Type B pancreatic cell (in vitro differentiated cells): ENCODE data around the gene SDC1. TPM values are rescaled to one million over a fixed set of nuclear protein-coding genes. Genes with fewer than 3 reads are reported as not detected.

ENCODE experiments used
- DNase-seq: peaks from one replicate; pipeline ENCODE4 v3.0.0; 2021; ENCODE audit warnings: mixed read lengths; ENCODE audit not compliant: unreplicated experiment; ENCODE audit errors: extremely low spot score
- H3K27ac Mint-ChIP-seq: 2 replicates; pipeline ENCODE4 v1.8.0; 2021; ENCODE audit warnings: mild to moderate bottlenecking, mixed read lengths
- H3K27me3 Mint-ChIP-seq: 2 replicates; pipeline ENCODE4 v1.8.0; 2021; ENCODE audit warnings: mixed read lengths
- H3K36me3 Mint-ChIP-seq: 2 replicates; pipeline ENCODE4 v1.8.0; 2021; ENCODE audit warnings: mixed read lengths
- H3K4me1 Mint-ChIP-seq: one replicate; pipeline ENCODE4 v1.8.0; 2021; ENCODE audit warnings: mixed read lengths; ENCODE audit not compliant: unreplicated experiment
- H3K4me3 Mint-ChIP-seq: 2 replicates; pipeline ENCODE4 v1.8.0; 2021; ENCODE audit warnings: mild to moderate bottlenecking, mixed read lengths
- H3K9me3 Mint-ChIP-seq: 2 replicates; pipeline ENCODE4 v1.8.0; 2021; ENCODE audit warnings: mixed read lengths
- total RNA-seq: library from RNA; stranded (reverse); gene quantifications from 2 replicates; pipeline ENCODE4 v1.2.1, GENCODE V29; 2021; ENCODE audit warnings: low replicate concordance
- TF ChIP-seq, protein P1 (sequence below): fragments of 200-600 bp; sonication (generic); conservative IDR thresholded peaks from 2 replicates; pipeline ENCODE4 v1.5.0; 2021; ENCODE audit warnings: antibody characterized with exemption, mild to moderate bottlenecking

The SDC1 gene
- total RNA-seq, 1 donor from 2014 or later = 164 TPM

DNA sequence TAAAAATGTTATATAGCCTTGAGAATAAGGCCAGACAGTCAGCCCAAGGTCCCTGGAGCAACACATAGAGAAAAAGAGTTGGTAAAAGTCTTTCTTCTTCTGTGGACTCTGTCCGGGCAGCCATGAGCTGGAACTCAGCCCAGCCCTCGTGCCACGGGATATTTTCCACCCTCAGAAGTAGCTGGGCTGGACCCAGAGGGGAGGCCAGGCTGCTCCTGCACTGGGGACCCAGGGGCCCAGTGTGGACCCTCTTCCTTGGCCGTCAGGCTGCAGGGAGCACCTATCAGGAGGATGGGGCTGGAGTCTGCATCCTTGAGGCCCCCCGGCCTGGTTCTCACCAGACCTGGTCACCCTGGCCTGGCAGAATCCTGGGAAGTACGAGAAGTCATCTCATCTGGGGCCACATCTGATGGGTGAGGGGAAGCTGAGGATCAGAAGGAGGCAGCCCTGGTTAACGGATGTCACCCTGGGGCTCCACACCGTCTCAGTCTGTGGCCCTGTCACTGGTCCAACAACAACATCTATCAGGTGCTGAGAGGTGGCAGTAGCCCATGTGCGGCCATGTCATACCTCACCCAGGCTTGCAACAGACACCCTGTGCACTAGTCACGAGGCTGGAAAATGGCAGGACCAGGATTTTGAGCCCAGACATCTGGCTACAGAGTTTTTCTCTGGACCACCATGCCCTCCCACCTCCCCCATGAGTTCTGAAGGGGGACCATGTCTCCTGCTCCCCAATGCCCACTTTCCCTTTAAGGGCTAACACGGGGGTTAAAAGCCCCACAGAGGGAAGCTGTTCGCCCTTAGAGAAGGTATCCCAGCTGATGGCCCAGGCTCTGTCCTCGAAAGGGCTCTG is 33.0 kb downstream of the SDC1 start:
- no peaks in the 10 kb centered on the region for H3K36me3 Mint-ChIP-seq
- H3K27me3 Mint-ChIP-seq = no peaks in the 10 kb centered on the region
- TF ChIP-seq, protein P1, sequence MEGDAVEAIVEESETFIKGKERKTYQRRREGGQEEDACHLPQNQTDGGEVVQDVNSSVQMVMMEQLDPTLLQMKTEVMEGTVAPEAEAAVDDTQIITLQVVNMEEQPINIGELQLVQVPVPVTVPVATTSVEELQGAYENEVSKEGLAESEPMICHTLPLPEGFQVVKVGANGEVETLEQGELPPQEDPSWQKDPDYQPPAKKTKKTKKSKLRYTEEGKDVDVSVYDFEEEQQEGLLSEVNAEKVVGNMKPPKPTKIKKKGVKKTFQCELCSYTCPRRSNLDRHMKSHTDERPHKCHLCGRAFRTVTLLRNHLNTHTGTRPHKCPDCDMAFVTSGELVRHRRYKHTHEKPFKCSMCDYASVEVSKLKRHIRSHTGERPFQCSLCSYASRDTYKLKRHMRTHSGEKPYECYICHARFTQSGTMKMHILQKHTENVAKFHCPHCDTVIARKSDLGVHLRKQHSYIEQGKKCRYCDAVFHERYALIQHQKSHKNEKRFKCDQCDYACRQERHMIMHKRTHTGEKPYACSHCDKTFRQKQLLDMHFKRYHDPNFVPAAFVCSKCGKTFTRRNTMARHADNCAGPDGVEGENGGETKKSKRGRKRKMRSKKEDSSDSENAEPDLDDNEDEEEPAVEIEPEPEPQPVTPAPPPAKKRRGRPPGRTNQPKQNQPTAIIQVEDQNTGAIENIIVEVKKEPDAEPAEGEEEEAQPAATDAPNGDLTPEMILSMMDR = no peak
- H3K9me3 Mint-ChIP-seq = no peaks in the 10 kb centered on the region
- peaks cover 61% of the 10 kb centered on the region for H3K4me1 Mint-ChIP-seq
- H3K4me3 Mint-ChIP-seq = no peak overlapping the region
- no peak overlapping the region for H3K27ac Mint-ChIP-seq
- no peak for DNase-seq

DNA sequence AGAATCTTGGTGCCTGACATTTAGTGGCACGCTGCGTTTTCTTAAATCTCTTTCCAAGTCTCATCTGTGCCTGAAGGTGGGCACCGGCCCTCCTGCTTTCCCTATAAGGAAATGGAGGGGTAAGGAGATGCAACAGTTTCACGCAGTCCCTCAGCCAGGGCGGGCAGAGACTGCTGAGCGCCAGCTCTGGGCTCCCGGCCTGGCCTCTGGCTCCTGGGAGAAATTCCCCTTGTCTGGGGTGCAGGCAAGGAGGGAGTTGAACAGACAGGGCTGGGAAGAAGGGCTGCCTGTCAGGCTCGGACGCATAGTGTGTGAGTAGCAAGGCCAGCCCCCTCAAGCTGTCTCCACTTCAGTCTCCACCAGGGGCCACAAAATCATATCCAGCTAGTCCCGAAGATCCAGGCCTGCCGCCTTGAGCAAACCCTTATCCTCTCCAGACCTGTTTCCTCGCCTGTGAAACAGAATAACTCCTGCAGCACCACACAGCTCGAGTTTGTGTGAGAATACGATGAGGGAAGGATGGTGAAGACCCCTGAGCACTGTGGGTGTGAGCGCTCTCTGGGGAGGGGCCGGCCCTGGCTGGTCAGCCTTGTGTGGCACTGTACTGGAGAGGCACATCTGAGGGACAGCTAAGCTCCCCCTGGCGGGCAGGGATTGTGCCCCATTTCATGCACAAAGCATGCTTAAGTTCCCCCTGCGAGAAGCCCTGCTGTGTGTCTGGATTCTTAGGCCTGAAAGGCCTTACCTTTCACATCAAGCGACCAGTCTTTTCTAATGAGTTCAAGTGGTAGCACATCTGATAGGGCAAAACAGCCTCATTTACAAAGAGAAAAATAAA is 33.8 kb downstream of the SDC1 start:
- TF ChIP-seq, protein P1 = peak; percentile 54
- H3K4me1 Mint-ChIP-seq = peaks cover 62% of the 10 kb centered on the region
- no peak overlapping the region for H3K4me3 Mint-ChIP-seq
- no peaks in the 10 kb centered on the region for H3K27me3 Mint-ChIP-seq
- H3K27ac Mint-ChIP-seq = peak overlapping the region; percentile 34
- no peak for DNase-seq
- no peaks in the 10 kb centered on the region for H3K36me3 Mint-ChIP-seq
- no peaks in the 10 kb centered on the region for H3K9me3 Mint-ChIP-seq

DNA sequence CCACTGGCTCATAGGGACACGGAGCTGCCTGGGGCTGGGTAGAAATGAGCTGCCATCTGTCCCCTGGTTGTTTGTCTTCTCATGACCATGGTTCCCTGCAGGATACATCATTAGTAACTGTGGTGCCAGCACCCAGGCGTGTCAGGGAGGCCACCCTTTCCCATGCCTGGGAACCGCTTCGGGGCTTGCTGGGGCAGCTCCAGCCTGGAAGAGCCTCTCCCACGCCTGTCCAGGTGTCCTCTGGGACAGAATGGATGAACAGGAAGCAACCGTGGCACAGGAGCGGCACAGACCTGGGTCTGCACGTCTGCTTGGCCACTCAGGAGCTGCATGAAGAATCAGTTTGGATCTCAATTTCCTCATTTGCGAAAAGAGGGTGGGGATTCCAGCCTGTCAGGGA is 34.8 kb downstream of the SDC1 start:
- DNase-seq = no peak
- H3K4me3 Mint-ChIP-seq = no peak overlapping the region
- no peaks in the 10 kb centered on the region for H3K27me3 Mint-ChIP-seq
- TF ChIP-seq, protein P1 = no peak
- peak overlapping the region; percentile 34 for H3K27ac Mint-ChIP-seq
- no peaks in the 10 kb centered on the region for H3K9me3 Mint-ChIP-seq
- H3K4me1 Mint-ChIP-seq = peaks cover 55% of the 10 kb centered on the region
- H3K36me3 Mint-ChIP-seq = no peaks in the 10 kb centered on the region

DNA sequence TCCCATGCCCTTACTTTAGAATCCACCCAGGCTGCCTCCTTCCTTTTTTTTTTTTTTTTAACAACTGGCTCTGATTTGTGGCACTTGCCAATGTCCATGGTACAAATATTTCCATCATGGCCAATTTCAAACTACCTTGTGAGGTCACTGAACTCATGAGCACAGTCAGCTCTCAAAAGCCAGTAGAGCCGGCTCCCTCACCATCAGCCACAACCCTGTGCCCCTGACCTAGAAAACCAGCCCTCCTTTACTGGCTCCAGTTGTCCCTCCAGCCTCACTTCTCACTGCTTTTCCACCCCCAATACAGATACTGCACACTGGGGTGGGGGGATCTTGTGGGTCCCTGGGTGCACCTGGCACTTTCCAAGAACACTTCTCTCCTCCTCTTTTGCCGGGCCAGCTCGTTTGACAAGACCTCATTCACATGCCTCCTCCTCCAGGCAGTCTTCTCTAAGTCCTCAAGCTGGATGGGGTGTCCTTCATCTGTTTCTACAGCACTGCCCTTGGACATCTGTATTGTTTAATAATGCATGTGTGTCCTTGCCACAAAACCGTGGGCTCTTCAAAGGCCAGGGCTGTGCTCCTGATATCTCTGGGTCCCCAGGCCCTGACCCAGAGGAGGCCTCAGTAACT is 35.5 kb downstream of the SDC1 start:
- DNase-seq = no peak
- Mint-ChIP-seq H3K27ac (peak overlapping the region; percentile 77), H3K36me3 (no peaks in the 10 kb centered on the region)

DNA sequence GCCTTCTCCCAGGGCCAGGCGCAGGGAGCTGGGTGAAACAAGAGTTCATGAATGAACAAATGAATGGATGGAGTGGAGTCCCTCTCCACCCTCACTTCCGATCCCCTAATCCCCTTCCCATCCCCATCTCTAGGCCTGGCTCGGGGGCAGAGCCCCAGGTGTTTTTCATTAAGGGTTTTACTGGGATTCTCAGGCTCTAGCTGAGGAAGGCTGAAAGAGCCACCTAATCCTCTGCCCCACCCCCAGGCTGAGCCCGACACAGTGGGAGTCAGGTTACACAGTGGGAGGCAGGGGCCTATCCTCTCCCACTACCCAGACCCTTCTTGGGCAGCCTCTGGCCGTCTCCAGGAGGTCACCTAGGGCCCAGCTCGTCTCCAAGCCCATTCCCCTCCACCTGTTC is 36.1 kb downstream of the SDC1 start:
- Mint-ChIP-seq H3K4me3 (peak overlapping the region; percentile 20), H3K4me1 (peaks cover 60% of the 10 kb centered on the region), H3K9me3 (no peaks in the 10 kb centered on the region), H3K36me3 (no peaks in the 10 kb centered on the region), H3K27ac (peak overlapping the region; percentile 77), H3K27me3 (no peaks in the 10 kb centered on the region)
- DNase-seq = no peak
- TF ChIP-seq, protein P1 = no peak

More for the DNA sequence above, 35.5 kb downstream of the SDC1 start:
- TF ChIP-seq, protein P1 = no peak
- Mint-ChIP-seq H3K4me1 (peaks cover 57% of the 10 kb centered on the region), H3K9me3 (no peaks in the 10 kb centered on the region), H3K27me3 (no peaks in the 10 kb centered on the region), H3K4me3 (peak overlapping the region; percentile 20)
